GM08714 (cell line): ENCODE results near the gene SOX10.

Experiments used
- H3K4me3 ChIP-seq: fragments of 200-500 bp; sonication (Bioruptor generic); 2 replicates; pipeline ENCODE4 v1.5.1; 2014; ENCODE audit warnings: mild to moderate bottlenecking, low read length, inconsistent platforms
- ZNF274 ChIP-seq: IDR thresholded peaks from 2 replicates; pipeline ENCODE4 v1.6.1; 2012; ENCODE audit warnings: mild to moderate bottlenecking, low read depth, low read length

The SOX10 gene

DNA sequence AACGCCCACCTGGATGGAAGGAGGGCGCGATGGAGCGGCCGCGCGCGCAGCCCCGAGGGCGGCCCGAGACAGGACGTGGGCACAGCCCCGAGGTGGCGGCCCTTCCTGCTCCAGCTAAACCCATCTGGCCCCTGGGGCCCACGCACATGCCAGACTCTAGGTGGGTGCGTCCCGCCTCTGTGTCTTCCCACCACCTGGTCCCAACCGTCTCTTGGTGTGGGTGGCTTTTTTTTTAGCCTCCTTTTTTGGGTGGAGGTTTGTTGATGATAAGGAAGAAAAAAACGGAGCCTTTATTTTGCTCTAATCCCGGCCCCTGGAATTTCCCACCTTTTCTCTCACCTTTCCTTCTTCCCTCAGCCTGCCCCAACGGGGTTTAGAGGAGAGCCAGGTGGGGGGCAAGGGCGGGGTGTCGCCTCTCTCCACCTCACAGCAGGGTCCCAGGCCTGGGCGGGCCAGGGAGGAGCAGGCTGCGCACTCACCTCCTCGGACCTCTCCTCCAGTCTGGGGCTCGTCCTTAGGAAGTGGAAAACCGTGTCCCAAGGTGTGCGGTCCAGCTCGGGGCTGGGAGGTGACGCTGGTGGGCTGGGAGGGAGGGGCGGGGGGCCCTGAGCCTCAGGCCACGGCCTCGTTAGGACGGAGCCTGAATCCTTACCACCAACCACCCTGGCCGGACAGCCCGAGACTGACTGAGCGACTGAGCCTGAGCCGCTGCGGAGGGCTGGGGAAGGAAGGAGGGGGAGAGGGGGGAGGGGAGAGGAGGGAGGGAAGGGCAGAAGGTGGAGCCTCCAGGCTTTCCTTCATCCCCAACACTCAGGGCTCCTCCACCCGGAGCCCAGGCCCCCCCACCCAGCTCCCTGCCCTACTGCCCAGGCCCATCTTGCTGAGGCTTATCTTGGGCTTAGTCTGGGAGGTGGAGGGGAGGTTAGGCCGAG lies at the start of gene SOX10:
TSS of gene SOX10 (minus strand) at position 696 of the 932 bp plus-strand sequence. CDS start 771 bp downstream, outside the sequence.
- no peak within 1 kb of the TSS for H3K4me3 ChIP-seq

DNA sequence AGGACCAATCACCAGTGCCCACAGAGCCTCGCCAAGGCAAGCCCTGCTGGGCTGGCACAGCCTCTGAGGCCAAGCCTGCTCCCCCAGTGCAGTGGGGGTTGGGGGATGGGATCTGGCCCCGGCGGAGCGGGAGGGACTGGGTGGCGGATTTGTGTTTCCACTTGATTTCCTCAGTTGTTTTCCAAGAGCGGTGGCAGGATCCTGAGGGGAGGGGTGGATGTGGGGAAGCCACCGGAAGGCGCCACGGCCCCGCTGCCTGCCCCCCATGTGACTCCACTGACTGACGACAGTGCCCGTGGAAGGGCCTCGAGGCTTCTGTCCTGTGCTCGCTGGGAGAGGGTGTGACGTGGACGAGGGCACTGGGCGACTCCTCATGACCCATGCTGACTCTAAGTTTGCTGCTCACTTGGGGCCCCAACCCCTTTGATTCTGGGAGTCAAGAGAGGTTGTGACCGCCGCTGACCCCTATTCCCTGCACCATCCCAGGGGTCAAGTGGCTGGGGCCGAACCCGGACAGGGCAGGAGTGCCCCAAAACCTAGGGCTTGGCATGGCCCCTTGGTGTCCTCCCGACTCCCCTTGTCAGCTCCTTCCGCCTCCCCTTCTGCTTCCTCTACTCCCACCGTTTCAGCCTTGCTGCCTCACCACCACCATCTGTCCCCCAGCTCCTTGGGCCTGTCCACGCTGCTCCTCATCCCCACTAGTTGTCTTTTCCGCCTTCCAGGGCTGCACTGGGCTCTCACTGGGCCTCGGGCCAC lies 49.3 kb upstream of the SOX10 start:
- no peak for TF ChIP-seq ZNF274
- no peak overlapping the region for H3K4me3 ChIP-seq

More for the DNA sequence above, at the start of gene SOX10:
- no peak for TF ChIP-seq ZNF274

DNA sequence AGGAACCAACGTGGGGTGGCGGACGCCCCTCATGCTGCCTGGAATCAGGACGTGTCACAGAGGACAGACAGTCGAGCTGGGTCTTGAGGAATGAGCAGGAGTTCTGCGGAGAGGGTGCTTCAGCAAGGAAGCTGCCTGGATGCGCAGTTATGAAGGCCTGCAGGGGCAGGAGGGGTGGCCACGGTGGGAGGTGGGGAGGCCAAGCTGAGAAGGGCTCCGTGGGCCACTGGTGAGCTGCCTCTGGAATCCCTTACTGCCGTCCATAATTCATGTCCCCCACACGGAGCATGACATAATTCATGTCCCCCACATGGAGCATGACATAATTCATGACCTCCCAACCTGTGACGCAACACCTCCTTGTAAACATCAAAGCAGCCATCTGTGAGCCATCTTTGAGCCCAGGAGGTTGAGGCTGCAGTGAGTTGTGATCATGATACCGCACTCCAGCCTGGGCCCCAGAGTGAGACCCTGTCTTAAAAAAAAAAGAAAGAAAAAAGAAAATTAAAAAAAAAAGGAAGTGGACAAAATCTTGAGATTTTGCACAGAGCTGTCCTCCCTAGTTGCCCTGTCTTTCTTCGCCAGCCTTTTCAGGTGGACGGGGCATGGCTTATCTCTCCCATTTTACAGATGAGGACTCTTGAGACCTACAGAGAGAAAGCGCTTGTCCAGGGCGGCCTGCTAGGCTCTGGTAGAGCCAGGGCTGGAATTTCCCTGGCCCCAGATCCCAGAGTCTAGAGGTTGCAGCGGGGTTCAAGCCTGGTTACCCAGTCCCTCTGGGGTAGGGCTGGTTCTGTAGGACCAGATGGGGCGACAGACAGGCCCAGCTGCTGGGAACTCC lies 48.5 kb upstream of the SOX10 start:
- H3K4me3 ChIP-seq, result no peak overlapping the region
- no peak for TF ChIP-seq ZNF274

DNA sequence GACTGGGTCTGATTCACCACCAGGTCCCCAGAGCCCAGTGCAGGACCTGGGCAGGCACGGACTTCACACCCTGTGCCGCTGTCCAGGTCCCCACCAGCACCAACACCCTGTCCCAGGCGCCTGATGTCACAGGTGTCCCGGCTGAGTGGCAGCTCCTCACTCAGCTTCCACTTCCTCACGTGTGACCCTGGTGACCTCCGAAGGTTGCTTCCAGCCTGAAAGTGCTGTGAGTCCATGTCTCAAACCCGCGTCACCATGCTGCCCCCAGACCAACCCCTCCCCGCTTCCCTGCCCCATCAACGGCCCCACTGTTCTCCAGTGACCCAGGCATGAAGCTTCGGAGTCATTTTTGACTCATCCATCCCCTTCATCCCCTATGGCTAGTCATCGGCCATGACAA lies 47.1 kb upstream of the SOX10 start:
- no peak for TF ChIP-seq ZNF274
- no peak overlapping the region for H3K4me3 ChIP-seq

DNA sequence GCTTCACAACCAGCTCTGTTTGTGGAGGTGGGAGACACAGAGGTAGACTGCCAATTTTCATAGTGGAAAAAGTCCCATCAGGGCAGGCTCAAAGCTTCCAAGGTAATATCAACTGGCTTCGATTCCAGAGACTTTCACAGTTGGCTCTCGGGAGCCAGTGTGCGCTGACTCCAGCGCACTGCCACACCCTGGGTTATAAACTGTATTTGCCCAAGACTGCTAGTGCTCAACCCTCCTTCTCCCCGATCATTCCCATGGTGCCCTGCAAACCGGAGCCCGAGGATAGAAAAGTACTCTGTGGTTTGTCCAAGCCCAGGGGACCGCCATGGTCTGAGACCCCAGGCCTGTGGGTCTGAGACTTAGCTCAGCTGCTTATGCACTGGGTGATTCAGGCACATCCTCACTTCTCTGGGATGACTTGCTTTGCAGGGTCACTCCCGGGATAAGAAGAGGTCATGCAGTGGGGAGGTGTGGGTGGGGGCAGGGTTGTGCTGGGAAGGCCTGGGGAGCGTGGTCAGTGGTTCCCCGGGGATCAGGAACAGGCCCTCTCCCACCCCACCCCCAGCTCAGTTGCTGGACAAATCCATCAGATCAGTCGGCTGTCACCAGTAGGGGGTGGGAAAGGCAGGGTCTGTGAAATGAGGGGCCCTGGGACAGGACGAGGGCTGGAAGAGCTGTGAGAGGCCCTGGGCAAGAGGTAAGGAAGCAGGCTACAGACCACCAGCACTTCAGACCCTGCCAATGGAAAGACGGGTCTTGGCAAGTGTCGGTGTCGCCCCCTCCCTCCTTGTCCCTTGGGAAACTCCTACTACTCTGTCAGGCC lies 46.2 kb upstream of the SOX10 start:
- TF ChIP-seq ZNF274, result no peak
- H3K4me3 ChIP-seq, result no peak overlapping the region

DNA sequence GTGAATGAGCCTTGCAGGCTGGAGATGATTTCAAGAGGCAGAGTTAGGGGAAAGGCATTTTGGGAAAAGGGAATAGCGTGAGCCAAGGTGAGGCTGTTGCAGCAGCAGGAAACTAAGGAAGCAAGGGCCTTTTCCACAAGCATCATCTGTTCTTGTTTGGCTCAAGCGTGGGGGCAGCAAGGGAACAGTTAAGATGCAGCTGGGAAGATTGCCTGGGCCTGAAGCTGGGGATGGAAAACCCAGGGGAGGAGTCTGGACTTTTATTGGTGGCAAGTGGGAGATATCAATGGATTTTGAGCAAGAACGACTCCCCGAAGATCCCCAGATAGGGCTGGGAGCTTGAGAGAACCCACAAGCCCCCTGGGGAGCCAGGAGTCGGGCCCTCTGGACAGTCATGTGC lies 45.5 kb upstream of the SOX10 start:
- no peak overlapping the region for H3K4me3 ChIP-seq
- no peak for TF ChIP-seq ZNF274

DNA sequence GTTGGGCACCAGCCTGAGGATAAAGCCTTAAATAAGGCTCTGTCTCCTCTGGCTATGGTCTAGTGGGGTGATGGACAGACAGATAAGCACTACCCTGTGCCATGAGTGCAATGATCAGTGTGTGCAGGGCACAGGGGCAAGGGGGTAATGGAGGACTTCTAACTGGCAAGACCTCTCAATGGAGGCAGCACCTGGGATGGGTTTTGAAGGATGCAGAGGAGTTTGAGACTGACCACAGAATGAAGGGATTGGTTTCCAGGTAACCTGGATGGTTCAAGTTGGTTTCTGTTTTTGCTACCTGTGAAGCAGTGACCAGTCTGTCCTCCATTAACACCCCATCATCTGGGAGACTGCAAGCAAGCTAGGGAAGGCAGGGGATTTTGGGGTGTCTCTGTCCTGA lies 45.0 kb upstream of the SOX10 start:
- no peak for TF ChIP-seq ZNF274
- H3K4me3 ChIP-seq, result no peak overlapping the region

DNA sequence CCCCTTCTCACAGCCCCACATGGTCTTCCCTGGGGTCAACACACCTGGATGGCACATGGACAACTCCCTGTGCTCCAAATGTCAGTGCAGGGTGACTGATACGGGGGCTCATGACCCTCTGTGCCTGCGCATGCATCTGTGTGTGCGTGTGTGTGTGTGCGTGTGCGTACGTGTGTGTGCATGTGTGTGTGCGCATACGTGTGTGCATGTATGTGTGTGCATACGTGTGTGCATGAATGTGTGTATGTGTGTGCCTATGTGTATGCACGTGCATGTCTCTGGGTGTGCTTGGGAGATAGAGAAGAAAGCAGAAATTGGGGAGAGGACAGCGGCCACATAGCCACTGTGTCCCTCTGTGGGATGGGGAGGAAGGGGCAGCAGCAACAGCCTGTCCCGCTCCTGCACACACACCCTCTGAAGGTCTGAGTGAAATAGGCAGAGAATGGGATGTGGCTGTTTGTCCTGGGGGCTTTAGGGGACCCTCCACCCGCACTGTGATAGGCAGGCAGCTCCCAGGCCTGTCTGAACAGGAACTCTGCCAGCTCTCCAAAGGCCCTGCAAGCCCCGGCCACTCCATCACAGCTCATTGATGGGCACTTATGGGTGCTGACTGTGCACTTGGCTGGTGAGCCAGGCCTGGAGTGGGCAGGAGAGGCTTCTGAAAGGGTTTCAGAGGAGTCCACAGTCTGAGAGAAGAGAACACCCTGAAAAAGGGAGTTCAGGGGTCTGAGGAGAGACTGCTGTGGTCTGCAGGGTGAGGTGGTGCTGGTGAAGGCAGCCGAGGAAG lies 44.2 kb upstream of the SOX10 start:
- H3K4me3 ChIP-seq, result no peak overlapping the region
- no peak for TF ChIP-seq ZNF274

DNA sequence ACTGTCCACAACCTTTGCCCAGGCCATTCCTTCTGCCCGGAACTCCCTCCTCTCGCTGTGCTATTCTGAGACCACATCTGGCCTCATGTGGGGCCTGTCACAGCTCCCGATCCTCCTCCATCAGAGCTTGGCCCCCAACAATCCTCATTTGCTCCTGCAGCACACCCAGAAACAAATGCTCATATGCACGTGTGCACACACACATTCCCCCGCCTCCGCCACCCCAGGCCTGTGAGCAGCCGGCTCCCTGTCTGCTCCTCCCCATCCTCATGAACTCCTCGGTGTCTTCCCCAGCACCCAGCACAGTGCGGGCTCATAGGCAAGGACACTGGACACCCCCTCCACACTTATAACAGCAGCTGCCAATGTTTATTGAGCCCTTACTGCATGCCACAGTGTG lies 43.1 kb upstream of the SOX10 start:
- TF ChIP-seq ZNF274, result no peak
- no peak overlapping the region for H3K4me3 ChIP-seq

DNA sequence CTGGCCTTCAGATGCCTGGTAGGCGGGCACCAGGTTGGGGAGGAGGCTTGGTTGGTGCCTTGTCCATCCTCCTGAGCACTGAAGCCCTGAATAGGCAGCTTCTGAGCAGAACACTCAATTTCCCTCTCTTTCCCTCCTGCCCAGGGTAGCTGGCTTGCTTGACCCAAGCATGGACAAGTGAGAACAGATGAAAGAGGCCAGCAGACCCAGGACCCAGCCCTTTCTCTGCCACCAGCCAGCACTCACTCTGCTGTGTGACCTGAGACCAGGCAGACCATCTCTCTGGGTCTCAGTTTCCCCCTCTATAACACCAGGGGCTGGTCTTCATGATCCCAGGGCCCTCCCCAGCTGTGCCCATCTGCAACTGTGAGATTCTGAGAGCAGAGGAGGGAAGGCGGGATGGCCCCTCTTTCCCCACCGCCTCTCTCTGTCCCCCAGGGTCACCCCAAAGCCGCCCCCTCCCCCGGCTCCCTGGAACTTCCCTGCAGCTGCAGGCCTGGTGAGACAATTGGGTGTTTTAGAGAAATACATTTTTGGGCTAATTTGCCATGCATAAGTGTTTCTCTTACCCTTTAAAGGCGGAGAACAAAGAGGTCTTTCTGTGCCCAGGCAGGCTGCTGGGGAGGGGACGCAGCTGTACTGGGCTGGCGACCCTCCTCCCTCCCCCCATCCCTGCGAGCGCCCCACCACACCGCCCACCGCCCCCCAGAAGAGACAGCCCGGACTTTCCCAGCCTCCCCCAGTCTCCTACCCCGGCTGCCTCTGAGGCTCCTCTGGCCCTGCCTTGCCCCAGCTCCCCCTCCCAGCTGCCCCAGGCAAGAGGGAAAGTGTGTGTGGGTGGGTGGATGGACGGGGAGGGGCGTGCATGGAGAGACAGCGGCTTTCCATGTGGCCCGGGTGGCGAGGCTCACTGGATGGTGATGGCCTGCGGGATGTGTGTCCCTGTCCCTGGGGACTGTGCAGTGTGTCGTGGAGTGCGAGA lies 42.1 kb upstream of the SOX10 start:
- H3K4me3 ChIP-seq, result no peak overlapping the region
- no peak for TF ChIP-seq ZNF274

DNA sequence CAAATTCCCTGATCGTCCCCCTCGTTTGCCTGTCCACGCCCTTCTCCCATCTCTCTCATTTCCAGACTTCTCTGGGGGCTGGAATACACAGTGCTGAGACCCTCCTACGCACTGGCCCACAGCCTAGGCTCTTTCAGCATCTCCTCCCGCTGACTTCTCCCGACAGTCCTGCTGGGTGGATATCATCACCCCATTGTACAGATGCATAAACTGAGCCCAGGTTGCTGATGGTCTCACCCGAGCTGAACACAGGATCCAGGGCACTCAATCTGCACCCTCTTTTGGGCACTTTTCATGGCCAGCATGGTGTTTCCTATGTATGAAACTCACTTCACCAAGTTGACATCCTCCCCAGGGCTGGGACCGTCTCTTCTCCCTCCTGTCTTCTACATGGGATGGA lies 41.2 kb upstream of the SOX10 start:
- H3K4me3 ChIP-seq, result no peak overlapping the region
- TF ChIP-seq ZNF274, result no peak
